Upper lobe of left lung (tissue), 4 donors: ENCODE results near the gene IMMP2L.

Experiments
- CTCF ChIP-seq, 6 experiments: fragments of 450-650 bp in 4 of 6; fragments of 200-600 bp in 2 of 6; sonication (generic) in 2 of 6; IDR thresholded peaks; one replicate each; pipeline ENCODE4 v1.5.1; 2016 to 2019; ENCODE audit warnings: antibody characterized with exemption in 6 of 6
- POLR2A ChIP-seq, 4 donors: fragments of 450-650 bp; IDR thresholded peaks; one replicate each; pipeline ENCODE4 v1.5.1; 2016 to 2017; ENCODE audit warnings: antibody characterized with exemption in 4 of 4, mild to moderate bottlenecking in 2 of 4

GRCh38 chr7:111521660-111522059, 40.6 kb downstream of the IMMP2L start:
- no peak for TF ChIP-seq CTCF (IDR thresholded peaks at IDR 0.05)
- TF ChIP-seq POLR2A (IDR thresholded peaks at IDR 0.05): no peak
